CD4-positive, alpha-beta T cell treated with Interleukin-6 at 100 ng/mL for 8 hours (primary cell): ENCODE data around the gene REEP2.
A peak's percentile ranks its signal among the peaks of the same experiment; 100 is the strongest.
"Not testable (repeated sequence)": the region's sequence is repeated elsewhere in the genome, so short reads cannot be mapped to it uniquely, and the experiment has no call there.

Experiments
- DNase-seq: peaks from one replicate; pipeline ENCODE4 v3.0.0-alpha.2; 2020; ENCODE audit warnings: mixed read lengths, low spot score

REEP2 gene, protein sequence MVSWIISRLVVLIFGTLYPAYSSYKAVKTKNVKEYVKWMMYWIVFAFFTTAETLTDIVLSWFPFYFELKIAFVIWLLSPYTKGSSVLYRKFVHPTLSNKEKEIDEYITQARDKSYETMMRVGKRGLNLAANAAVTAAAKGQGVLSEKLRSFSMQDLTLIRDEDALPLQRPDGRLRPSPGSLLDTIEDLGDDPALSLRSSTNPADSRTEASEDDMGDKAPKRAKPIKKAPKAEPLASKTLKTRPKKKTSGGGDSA

DNA sequence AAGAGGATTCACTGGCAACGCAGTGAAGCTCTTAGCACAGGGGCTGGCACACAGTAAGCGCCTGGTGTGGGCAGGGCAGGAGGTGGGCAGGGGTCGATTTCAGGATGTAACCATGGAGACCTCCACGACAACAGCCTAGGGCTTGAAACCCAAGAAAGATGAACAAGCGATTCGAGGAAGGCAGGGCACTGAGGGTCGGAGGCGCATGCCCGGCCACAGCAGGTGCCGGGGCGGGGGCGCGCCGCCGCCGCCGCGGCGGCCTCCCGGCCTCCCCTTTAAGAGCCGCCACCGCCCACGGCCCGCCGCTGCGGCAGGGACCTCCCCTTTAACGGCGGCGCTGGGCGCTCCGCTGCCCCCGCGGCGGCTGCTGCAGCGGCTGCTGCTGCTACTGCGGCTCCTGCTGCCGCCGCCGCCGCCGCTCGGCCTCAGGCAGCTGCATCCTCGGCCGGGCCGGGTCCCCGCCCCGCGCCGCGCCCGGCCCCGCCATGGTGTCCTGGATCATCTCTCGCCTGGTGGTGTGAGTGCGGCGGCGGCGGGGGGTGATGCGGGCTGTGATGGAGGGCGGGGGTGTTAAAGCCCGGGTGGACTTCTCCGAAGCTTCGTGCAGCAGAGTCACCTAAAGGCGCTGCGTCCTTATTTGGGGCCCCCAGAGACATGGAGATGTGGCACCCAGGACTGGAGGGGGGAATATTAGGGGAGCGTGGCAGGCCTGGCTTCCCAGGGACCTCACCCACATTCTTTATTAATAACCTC, at the start of gene REEP2:
REEP2 (plus strand) TSS at position 334 of the 753 bp plus-strand sequence; CDS start at position 486, 152 bp downstream.
- peak; percentile 27 for DNase-seq

GRCh38 chr5:138389332-138389731, 49.5 kb upstream of the REEP2 start:
- DNase-seq, result no peak

DNA sequence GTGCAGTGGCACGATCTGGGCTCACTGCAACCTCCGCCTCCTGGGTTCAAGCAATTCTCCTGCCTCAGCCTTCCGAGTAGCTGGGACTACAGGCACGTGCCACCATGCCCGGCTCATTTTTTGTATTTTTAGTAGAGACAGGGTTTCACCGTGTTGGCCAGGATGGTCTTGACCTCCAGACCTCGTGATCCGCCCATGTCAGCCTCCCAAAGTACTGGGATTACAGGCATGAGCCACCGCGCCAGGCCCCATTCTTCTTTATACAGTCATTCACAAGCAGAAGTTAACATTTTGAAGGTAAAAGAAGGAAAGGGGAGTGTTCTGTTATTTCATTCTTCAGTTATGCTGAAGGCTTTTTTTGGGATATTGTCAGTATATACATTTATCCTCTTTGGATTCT, 48.9 kb upstream of the REEP2 start:
- DNase-seq, result not testable (repeated sequence)

DNA sequence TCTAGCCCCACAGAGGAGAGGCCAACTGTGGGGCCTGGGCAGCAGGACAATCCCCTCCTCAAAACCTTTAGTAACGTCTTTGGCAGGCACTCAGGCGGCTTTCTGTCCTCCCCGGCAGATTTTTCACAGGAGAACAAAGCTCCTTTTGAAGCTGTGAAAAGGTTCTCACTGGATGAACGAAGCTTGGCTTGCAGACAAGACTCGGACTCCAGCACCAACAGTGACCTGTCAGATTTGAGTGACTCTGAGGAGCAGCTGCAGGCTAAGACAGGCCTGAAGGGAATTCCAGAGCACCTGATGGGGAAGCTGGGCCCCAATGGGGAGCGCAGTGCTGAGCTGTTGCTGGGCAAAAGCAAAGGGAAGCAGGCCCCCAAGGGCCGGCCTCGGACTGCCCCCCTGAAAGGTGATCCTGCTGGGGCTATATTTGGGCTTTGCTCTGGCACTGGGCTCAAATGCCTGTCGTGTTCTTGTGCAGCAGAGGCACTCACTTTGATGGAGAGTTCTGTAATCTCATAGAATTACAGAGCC, 46.9 kb upstream of the REEP2 start:
- DNase-seq, result no peak

DNA sequence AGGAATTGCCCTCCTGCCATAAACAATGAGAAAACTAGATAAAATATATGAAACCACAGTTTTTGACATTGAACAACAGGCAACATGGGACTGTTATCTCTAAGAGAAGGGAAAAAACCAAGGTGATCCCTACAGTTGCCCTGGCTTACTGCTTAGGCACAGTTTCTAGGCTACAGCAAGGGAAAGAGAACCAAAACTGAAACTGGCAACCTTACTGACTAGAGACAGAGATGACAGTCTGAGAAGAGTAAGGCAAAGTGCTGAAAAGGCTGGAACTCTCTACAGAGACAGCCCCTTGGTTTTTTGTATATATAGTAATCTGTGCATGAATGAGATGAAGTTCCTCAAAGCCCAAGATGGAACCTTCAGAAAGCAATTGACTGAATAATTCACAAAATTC, 36.2 kb upstream of the REEP2 start:
- DNase-seq, result no peak

GRCh38 chr5:138408023-138408422, 30.8 kb upstream of the REEP2 start:
- DNase-seq, result no peak

- not testable (repeated sequence) for DNase-seq
Measured at GRCh38 chr5:138410996-138411640, 27.7 kb upstream of the REEP2 start.

DNA sequence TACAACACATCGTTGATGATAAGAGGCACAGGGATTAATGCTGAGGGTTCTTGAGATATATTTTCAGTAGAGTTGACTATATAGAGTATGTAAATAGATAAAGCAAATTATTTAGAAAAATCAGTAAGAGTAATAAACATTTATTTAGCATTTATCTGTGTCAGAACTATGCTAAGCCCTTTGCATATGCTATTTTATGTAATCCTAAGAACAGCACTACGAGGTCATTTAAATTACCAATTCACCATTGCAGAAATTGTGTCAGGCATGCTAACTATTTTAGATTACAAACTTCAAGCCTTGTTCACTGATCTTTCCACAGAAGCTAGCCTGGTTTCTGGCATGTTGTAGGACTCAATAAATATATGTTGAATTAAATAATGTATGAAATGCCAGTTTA, 20.4 kb upstream of the REEP2 start:
- no peak for DNase-seq

GRCh38 chr5:138425079-138425478, 13.8 kb upstream of the REEP2 start:
- no peak for DNase-seq

DNA sequence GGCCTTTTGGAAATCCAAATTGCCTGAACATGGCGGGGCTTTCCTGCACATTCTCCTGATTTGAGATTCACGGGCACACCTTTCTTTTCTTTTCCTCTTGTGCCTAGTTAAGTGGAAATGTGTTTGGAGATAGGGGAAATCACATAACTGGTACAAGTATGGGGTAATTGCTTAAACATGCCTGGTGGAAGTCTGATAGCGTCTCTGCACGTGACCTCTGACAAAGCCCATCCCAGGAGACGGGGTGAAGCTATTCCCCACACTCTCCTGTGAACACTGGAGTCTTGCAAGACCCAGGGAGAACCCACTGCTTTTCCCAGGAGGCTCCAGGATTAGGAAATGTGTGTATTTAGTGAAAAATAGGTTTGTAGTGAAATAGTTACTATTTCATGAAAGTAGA, 2.9 kb upstream of the REEP2 start:
- no peak for DNase-seq

- DNase-seq, result no peak
Measured at GRCh38 chr5:138438003-138438723, 694 bp upstream of the REEP2 start.

GRCh38 chr5:138439477-138440158, 761 bp downstream of the REEP2 start:
- DNase-seq, result no peak

- DNase-seq, result no peak
Measured at GRCh38 chr5:138440159-138441073, 1.6 kb downstream of the REEP2 start.

GRCh38 chr5:138441221-138441620, 2.4 kb downstream of the REEP2 start:
- no peak for DNase-seq

GRCh38 chr5:138444078-138444773, 5.4 kb downstream of the REEP2 start:
- no peak for DNase-seq

- DNase-seq, result no peak
Measured at GRCh38 chr5:138444774-138445546, 6.1 kb downstream of the REEP2 start.

- DNase-seq, result no peak
Measured at GRCh38 chr5:138445547-138446271, 6.9 kb downstream of the REEP2 start.

- DNase-seq, result no peak
Measured at GRCh38 chr5:138448070-138448469, 9.2 kb downstream of the REEP2 start.
